ENCODE measurements around the gene STAMBPL1.

- TF ChIP-seq YY1 (IDR thresholded peaks at IDR 0.05; ENCODE audit: insufficient read depth, insufficient read length) (no peak), SUZ12 (IDR thresholded peaks at IDR 0.05; ENCODE audit: extremely low read depth, insufficient read depth, insufficient read length) (no peak), ZNF274 (IDR thresholded peaks at IDR 0.05; ENCODE audit: low read depth, low read length) (no peak)
Measured at GRCh38 chr10:88968391-88968790, 88.3 kb downstream of the STAMBPL1 start.

Measured in NT2/D1 (cell line).